ENCODE results near the gene RUNX1.

DNA sequence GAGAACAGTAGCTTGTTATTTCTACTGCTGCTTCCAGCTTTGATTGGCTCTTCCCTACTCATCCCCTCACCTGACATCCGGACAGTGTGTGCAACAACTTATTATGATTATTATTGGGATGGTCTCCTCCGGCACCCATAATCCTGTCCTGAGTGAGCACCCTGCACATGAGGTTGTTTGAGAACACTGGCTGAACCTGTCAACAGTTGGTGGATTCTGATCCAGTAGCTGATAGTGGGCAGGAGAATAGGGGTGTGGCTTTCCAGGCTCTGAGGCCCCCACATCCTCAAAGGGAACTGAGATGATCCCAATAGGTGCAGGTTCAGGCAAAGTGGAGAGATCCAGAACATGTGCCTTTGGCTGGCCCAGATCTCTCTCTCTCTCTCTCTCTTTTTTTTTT, 60.5 kb downstream of the RUNX1 start:
- TF ChIP-seq, protein P1, sequence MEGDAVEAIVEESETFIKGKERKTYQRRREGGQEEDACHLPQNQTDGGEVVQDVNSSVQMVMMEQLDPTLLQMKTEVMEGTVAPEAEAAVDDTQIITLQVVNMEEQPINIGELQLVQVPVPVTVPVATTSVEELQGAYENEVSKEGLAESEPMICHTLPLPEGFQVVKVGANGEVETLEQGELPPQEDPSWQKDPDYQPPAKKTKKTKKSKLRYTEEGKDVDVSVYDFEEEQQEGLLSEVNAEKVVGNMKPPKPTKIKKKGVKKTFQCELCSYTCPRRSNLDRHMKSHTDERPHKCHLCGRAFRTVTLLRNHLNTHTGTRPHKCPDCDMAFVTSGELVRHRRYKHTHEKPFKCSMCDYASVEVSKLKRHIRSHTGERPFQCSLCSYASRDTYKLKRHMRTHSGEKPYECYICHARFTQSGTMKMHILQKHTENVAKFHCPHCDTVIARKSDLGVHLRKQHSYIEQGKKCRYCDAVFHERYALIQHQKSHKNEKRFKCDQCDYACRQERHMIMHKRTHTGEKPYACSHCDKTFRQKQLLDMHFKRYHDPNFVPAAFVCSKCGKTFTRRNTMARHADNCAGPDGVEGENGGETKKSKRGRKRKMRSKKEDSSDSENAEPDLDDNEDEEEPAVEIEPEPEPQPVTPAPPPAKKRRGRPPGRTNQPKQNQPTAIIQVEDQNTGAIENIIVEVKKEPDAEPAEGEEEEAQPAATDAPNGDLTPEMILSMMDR (conservative IDR thresholded peaks at IDR 0.05; ENCODE audit: low read depth, low read length), result no peak
- TF ChIP-seq EZH2phosphoT487 (IDR thresholded peaks at IDR 0.05; ENCODE audit: borderline replicate concordance, low read length), result no peak
